SIG-M5 treated with dmso at 0.1 percent for 504 hours (cell line): ENCODE data around the gene CD4.

ENCODE experiments used
- DNase-seq: peaks from one replicate; lab custom pipeline; 2025; ENCODE audit not compliant: unreplicated experiment; lab: John Stamatoyannopoulos, UW

The CD4 gene

GRCh38 chr12:6777386-6777785 is 11.9 kb upstream of the CD4 start:
- DNase-seq = no peak

DNA sequence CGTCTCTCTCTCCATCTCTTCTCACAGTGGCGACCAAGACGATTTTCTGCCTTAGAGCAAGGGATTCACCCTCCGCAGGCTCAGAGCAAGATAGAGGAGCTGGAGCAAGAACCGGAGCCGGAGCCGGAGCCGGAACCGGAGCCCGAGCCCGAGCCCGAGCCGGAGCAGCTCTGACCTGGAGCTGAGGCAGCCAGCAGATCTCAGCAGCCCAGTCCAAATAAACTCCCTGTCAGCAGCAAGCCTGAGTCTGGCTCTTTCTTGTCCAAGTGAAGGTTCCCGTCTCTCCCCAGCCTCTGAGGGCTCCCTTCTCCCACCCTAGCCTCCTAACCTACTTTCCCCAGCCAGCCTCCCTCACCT is 11.1 kb upstream of the CD4 start:
- DNase-seq = no peak

DNA sequence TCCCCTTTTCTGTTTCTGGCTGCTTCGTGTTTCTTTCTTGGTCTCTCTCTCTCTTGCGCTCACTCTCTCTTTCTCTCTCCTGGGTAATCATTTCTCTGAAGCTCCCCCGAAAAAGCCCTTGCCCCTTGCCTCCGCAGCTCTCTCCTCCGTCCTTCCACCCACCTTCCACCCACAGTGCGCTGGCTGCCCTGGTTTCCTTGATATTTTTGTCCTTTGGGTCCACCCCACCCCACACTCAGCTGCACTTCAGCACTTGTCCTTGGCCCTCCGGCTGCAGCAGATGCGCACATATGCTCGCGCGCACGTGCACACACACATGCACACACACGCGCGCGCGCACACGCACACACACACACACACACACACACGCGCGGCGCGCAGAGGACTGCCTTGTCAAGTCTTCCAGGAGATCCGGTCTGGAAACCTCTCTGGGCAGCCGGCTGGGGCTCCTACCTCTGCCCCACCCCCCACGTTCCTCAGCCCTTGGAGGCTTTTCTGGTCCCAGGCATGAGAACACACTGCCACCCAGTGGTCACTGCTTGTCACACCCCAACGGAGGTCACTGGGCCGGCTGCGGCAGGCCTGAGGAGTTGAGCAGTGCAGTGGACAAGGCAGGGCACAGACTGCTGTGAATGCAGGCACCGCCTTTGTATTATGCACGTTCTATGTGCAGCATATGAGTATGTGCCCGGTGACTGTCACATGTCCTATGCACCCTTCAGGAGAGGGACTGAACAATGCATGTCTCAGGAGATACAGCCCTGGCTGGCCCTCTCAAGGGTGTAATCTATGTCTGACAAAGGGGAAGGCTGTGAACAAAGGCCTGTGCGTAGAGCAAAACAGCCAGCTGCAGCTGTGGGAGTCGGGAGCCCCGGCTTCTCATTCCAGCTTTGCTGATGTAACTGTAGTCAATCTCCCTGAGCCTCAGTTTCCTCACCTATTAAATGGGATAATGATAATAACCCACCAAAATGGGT is 10.5 kb upstream of the CD4 start:
- DNase-seq = peak; percentile 89

GRCh38 chr12:6779708-6780432 is 9.5 kb upstream of the CD4 start:
- DNase-seq = no peak

DNA sequence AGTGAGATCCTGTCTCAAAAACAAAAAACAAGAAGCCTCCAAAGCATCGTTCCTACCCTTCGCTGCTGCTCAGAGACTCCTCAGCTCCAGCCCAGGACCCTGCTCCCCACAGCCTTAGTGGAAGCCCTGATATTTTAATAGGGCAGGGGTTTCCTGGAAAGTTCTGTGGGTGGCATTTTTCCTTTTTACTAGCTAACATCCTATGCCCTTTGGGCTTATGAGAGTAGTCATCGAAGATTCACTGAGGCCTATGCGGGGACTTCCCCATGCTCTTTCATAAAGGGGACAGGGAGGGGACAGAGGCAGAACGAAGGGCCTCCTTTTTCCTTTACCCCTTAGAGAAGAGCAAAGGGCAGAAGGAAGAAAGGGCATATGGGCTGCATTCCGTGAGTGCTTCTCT is 8.8 kb upstream of the CD4 start:
- DNase-seq = no peak

- DNase-seq = no peak
Observed at GRCh38 chr12:6782119-6782518, 7.2 kb upstream of the CD4 start.

DNA sequence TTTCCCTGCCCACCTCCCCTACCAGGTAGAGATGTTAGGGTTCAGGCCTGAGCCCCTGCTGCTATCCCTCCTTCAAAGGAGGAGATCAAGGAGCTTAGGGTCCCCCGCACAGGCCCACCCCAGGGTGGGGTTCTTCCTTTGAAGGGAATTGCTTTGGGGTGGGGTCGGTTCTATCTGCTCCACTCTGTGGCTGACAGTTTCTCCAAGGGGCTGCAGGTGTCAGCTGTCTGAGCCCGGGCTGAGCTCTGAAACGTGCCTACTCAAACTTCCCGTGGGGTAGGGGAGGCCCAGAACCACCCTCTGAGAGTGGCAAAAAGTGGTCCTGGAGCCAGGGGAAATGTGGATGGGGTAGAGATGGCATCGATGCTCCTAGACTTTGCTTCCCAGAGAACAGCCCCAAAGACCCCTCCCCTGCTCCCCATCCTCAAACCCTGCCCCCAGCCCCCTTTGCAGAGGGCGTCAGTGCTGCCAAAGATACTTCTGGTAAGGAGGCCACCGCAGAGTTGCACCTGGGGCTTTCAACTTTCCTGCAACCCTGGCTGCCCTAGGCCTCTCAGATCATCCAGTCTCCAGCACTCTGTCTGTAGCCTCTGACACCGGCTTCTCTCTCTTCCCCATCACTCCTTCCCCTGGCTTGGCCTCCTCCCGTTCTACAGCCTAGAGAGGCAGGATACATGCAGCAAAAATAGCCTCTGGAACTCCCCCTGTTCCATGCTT is 6.3 kb upstream of the CD4 start:
- no peak for DNase-seq

DNA sequence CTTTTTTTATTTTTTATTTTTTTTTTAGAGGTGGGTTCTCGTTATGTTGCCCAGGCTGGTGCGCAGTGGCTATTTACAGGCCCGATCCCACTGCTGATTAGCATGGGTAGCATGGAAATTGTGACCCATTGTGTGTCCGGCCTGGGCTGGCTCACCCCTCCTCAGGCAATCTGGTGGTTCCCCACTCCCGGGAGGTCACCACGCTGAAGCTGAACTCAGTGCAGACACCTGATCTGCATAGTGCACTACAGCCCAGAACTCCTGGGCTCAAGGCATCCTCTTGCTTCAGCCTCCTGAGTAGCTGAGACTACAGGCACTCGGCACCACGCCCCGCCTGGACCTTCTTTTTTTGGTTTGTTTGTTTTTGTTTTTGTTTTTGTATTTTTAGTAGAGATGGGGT is 5.5 kb upstream of the CD4 start:
- DNase-seq = no peak

DNA sequence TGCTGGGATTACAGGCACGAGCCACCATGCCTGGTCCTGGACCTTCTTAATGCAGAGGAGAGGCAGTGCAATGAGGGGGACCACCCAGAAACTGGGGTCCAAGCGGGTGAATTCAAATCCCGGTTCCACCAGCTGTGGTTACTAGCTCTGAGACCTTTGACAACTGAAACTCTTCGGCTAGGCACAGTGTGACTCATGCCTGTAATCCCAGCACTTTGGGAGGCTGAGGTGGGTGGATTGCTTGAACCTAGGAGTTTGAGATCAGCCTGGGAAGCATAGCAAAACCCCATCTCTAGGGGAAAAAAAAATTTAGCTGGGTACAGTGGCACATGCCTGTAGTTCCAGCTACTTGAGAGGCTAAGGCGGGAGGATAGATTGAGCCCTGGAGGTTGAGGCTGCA is 5.0 kb upstream of the CD4 start:
- no peak for DNase-seq

GRCh38 chr12:6784761-6785160 is 4.6 kb upstream of the CD4 start:
- no peak for DNase-seq

- no peak for DNase-seq
Observed at GRCh38 chr12:6786416-6787094, 2.8 kb upstream of the CD4 start.

- DNase-seq = no peak
Observed at GRCh38 chr12:6787309-6787708, 2.0 kb upstream of the CD4 start.

- DNase-seq = no peak
Observed at GRCh38 chr12:6790496-6791150, 1.3 kb downstream of the CD4 start.

GRCh38 chr12:6791931-6792520 is 2.7 kb downstream of the CD4 start:
- no peak for DNase-seq

DNA sequence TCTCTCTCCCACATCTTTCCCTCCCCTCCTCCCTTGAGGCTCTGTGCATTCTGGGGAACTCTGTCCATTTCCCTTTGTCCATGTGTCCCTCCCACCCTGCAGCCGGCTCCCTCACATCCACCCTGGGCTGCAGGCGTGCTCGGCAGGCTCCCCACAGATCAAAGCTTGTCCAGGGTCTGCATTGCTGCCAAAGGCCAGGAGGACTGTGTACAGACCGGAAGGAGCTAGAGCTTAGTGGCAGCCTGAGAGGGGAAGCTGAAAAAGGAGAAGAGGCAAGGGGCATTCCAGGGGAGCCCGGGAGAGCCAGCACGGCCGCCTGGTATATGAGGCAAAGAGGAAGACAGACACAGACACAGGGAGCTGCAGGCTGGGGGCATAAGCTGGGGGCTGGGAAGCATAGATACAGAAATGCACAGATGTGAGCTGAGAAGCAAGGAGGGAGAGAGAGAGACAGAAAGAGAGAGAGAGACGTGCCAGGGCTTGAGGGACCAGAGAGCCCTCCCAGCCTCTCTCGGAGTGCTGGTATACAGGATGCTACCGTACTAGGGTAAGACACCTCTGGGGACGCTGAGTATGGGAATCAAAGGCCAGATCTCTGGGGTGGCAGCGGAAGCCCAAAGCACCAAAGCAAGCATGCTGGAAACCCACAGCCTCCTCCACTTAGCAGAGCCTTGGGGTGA is 3.3 kb downstream of the CD4 start:
- peak; percentile 69 for DNase-seq

DNA sequence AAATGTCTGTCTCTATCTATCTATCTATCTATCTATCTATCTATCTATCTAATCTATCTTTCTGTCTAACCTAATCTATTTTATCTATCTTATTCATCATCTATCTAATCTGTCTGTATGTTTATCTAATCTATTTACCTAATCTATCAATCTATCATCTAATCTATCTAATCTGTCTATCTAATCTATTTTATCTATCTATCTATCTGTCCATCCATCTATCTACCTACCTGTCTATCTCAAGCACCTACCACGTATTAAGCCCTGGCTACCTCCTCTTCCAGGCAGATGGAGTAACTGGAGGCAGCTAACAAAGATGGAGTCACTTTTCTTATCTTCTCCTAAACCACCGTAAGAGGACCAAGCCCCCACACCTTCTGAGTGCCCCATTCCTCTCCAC is 5.8 kb downstream of the CD4 start:
- no peak for DNase-seq

DNA sequence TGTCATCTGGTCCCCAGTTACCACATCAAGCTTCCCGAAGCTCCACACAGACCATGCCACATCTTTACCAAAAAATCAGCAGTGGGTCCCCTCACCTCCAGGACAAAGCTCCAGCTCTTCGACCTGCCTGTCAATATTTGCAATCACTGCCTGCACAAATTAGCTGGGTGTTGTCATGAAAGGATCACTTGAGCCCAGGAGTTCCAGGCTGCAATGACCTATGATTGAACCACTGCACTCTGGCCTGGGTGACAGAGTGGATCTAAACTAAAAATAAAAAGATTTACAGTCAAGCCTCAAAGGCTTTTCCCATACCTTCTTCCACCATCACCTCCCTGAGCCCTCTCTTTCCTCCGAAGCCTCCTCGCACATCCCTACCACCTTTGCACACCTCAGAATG is 7.2 kb downstream of the CD4 start:
- no peak for DNase-seq

GRCh38 chr12:6799147-6799546 is 9.8 kb downstream of the CD4 start:
- DNase-seq = no peak

DNA sequence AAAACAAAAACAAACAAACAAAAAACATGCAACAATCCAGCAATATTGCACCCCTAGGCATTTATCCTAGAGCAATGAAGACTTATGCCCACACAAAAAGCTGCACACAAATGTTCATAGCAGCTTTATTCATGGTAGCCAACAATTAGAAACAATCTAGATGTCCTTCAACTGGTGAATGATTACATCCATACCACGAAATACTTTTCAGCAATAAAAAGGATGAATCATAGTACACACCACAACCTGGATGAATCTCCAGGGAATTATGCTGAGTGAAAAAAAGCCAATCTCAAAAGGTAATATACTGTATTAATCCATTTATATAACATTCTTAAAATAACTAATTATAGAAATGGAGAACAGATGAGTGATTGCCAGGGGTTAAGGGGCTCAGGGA is 17.8 kb downstream of the CD4 start:
- no peak for DNase-seq

DNA sequence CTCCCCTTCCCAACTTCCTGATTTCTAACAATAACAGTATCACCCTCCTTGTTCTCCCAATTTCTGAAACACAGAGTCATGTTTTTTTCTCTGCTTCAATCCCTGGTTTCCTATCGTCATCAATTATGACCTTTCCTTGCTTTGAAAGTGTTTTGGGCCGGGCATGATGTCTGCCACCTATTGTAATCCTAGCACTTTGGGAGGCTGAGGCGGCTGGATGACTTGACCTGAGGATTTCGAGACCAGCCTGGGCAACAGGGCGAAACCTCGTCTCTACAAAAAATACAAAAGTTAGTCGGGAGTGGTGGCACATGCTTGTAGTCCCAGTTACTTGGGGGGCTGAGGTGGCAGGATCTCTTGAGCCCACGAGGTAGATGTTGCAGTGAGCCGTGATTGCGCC is 19.7 kb downstream of the CD4 start:
- DNase-seq = no peak
